ENCODE measurements around the gene TTC9. TPM values are rescaled to one million over a fixed set of nuclear protein-coding genes. Genes with fewer than 3 reads are reported as not detected.

TTC9 gene
- polyA plus RNA-seq, 2 of the 4 experiments (the other 2 are of a cell fraction): 1.3 to 2.0 TPM

- FAIRE-seq (no peak), ATAC-seq (no peak), DNase-seq (ENCODE audit: low read depth in 1 of 2, low spot score in 1 of 2) (no peak)
- Histone ChIP-seq H3K4me3 (no peak overlapping the region), H3K9me3 (no peaks in the 10 kb centered on the region), H3K27ac (no peak overlapping the region), H3K4me2 (no peak overlapping the region), H3K4me1 (no peaks in the 10 kb centered on the region)
- no peak for TF ChIP-seq NR3C1 (IDR thresholded peaks at IDR 0.05)
- TF ChIP-seq PBX3 (IDR thresholded peaks at IDR 0.05): no peak
- TF ChIP-seq USF2 (IDR thresholded peaks at IDR 0.05): no peak
- no peak for TF ChIP-seq MAZ (IDR thresholded peaks at IDR 0.05; ENCODE audit: borderline replicate concordance, low read depth, low read length)
- TF ChIP-seq RAD21 (conservative IDR thresholded peaks at IDR 0.05 in 1 of 2, IDR thresholded peaks at IDR 0.05 in 1 of 2): no peak
- TF ChIP-seq ZNF302 (CRISPR knock-in tag; IDR thresholded peaks at IDR 0.05): no peak
- no peak for TF ChIP-seq POLR2A (IDR thresholded peaks at IDR 0.05; ENCODE audit: low read length)
- TF ChIP-seq NPAS2 (CRISPR knock-in tag; IDR thresholded peaks at IDR 0.05; ENCODE audit: borderline replicate concordance): no peak
- POLR2A ChIA-PET: no interaction called here
- CTCF ChIA-PET: interaction anchor here (0.7 to 2.9 kb wide), 6 partner anchors 20 to 208 kb away, joined by 3 to 9 read pairs (median 3); no protein-coding TSS in a partner anchor
Measured at GRCh38 chr14:70619708-70620107, 22.0 kb upstream of the TTC9 start.

GRCh38 chr14:70622111-70622712 lies 19.5 kb upstream of the TTC9 start:
- ChIA-PET POLR2A (no interaction called here), CTCF (interaction anchor here (0.6 to 4.6 kb wide), 14 partner anchors 10 to 713 kb away, joined by 3 to 34 read pairs (median 4); partner anchors contain the start of gene MAP3K9)
- FAIRE-seq (peak; percentile 93), DNase-seq (ENCODE audit: low read depth in 1 of 2, low spot score in 1 of 2) (peak; percentile 58 to 67), ATAC-seq (peak; percentile 95 to 96)
- WGBS (ENCODE audit: missing lambda C conversion rate): 10% methylated on average over 3 of the region's 3 CpGs
- TF ChIP-seq CTCF (IDR thresholded peaks at IDR 0.05) (peak; percentile 65), SMC3 (IDR thresholded peaks at IDR 0.05) (peak; percentile 83), ZFP36 (IDR thresholded peaks at IDR 0.05; ENCODE audit: borderline replicate concordance, partially characterized antibody) (no peak), POLR2A (IDR thresholded peaks at IDR 0.05; ENCODE audit: low read length) (no peak), FOSL2 (IDR thresholded peaks at IDR 0.05) (no peak), FOSL2 (CRISPR knock-in tag; IDR thresholded peaks at IDR 0.05) (no peak), RNF2 (IDR thresholded peaks at IDR 0.05; ENCODE audit: borderline replicate concordance, low read depth) (no peak), KDM5A (IDR thresholded peaks at IDR 0.05) (no peak), PHF8 (IDR thresholded peaks at IDR 0.05; ENCODE audit: borderline replicate concordance, low read depth) (no peak), RAD21 (conservative IDR thresholded peaks at IDR 0.05 in 1 of 2, IDR thresholded peaks at IDR 0.05 in 1 of 2) (peak; percentile 71 to 81), JUNB (IDR thresholded peaks at IDR 0.05) (no peak)
- Histone ChIP-seq H3K4me1 (no peaks in the 10 kb centered on the region), H3K4me2 (no peak overlapping the region), H3K27ac (no peak overlapping the region), H3K4me3 (no peak overlapping the region), H3K9me3 (peaks cover 10% of the 10 kb centered on the region; the same call in 1 of the 3 replicates)

GRCh38 chr14:70624972-70625371 lies 16.7 kb upstream of the TTC9 start:
- peaks cover 16% of the 10 kb centered on the region; the same call in 2 of the 3 replicates for H3K9me3 ChIP-seq
- H3K4me2 ChIP-seq: no peak overlapping the region
- DNase-seq (ENCODE audit: low read depth in 1 of 2, low spot score in 1 of 2) (peak in 1 of 2 experiments; percentile 11), ATAC-seq (no peak; a peak in 1 of 6 replicates), FAIRE-seq (no peak)
- no peak overlapping the region for H3K27ac ChIP-seq
- 23% methylated on average over 1 of the region's 1 CpG for WGBS (ENCODE audit: missing lambda C conversion rate)
- no peak for TF ChIP-seq RCOR1 (IDR thresholded peaks at IDR 0.05; ENCODE audit: low read depth, low read length)
- CTCF ChIA-PET: interaction anchor here (1.1 to 4.6 kb wide), 2 partner anchors 193 to 322 kb away, joined by 3 to 34 read pairs; no protein-coding TSS in a partner anchor
- H3K4me3 ChIP-seq: no peak overlapping the region
- POLR2A ChIA-PET: no interaction called here
- no peaks in the 10 kb centered on the region for H3K4me1 ChIP-seq
